DMS79 (cell line): ENCODE data around the gene COX4I1.

Source experiments
- DNase-seq: peaks from one replicate; lab custom pipeline; 2025; lab: John Stamatoyannopoulos, UW

The COX4I1 gene

DNA sequence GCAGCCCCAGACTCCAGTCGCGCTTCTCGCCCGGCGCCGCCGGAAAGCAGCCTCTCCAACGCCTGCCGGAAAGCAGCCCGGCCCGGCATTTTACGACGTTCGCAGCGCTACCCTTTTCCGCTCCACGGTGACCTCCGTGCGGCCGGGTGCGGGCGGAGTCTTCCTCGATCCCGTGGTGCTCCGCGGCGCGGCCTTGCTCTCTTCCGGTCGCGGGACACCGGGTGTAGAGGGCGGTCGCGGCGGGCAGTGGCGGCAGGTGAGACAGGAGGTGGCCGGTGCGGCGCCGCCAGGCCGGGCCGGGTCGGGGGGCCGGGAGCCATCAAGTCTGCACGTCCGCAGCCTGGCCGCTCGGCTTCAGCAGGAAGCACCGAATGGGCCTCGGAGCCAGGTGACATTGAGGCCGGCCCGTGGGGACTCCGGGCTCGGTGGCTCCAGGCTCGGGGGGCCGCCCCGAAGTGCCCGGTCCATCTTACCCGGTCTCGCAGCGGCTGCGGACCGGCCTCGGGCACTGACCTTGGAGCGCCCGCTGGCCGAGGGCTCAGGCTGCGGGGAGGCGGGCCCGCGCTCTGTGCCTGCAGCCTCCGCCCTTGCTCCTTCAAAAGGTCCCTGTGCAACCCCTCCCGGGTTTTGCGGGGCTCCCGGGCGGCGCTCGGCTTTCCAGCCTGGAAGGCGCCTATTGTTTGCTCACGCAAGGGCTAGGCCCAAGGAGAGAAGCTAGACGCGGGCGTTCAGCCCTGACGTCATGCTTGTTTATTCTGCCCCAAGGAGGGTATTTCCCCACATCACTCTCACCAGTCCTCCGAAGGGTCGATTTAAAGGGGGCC is at the start of gene COX4I1, which contains the start of gene EMC8:
Gene COX4I1 (plus strand): TSS at position 199 of the 824 bp plus-strand sequence. CDS start 1,511 bp downstream, outside the sequence.
Gene EMC8 (minus strand): TSS at position 48 of the 824 bp plus-strand sequence. CDS start 249 bp downstream, outside the sequence.
- DNase-seq = peak; percentile 36

DNA sequence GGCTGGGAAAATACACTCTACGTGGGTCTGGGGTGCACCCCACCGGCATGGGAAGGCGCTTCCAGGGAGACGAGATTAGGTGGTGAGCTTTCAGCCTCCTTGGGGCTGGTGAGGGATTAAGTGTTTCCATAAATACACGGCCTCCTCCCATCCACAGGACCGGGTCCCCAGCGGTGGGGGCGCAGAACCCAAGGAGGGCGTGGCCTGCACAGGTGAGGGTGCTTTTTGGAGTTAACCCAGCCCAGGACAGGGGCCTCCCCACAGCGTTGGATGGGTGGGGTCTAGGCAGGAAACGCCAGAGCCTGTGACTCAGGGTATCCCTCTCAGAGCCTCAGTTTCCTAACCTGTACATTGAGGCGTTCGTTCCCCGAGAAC is 49.7 kb upstream of the COX4I1 start:
- DNase-seq = no peak

DNA sequence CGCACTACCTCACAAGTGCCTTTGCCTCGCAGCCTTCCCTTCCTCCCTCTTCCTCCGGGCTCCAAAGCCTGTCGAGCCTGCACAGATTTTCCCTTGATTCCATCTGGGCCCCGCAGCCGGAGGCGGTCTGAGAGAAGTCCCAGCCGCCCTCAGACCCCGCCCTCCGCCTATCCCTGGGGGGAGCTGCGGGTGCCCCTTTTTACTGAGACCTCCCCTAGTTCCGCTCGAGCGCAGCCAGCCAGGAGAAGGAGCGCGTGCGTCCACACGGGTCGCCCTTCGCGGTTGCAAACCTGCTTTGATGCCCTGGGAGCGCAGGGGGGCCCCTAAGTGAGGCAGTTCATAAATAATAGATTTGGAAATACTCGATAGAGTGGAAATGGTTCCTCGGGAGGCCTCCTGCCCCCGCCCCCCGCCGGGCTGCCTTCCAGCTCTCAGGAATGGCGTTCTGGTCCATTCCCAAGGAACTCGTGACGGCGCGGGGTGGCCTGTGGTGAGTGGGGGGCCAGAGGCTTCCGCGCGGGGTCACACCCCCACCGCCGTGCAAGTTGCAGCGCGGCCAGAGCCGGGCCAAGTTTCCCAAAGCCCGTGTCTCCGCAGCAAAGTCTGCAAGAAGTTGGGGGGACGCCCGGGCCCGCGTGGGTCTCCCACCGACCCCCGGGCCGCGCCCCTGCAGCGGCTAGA is 49.2 kb upstream of the COX4I1 start:
- no peak for DNase-seq

DNA sequence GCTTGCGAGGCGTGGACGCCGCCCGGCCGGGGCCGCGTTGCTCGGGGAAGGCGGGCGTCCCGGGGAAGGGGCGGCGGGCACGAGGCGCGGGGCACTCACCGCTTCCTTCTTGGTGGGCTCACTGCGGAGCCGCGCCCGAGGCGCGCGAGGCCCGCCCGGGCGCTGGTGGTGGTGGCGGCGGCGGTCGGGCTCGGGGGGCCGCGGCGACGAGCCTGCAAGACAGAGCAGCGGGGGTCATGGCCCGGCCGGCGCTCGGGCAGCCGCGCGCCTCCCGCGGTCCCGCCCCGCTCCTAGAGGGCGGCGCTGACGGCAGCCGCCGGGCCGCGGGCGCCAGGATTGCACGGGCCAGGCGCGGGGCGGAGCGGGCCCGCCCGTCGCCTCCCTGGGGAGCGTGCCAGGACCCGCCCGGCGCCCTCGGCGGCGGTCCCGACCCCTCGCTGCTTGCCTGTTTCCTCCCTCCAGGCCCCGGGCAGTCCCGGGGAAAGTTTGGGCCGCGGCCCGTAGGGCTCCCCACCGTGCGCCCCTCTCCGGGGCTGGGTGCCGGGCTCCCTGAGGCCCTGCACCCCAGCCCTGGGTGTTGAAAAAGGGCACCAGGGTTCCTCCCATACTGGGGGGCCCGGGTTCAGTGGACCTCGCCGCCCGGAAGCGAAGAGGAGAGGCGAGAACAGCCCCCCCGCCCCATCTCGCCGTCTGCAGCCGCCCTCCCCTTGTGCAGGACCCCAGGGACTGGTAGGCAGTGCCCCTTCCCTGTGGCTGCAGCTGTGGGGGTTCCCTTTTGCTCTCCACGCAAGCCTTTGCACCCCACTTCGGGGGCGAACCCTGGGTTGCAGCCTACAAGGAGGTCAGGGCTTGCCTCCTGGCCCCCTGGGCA is 48.4 kb upstream of the COX4I1 start, which contains the start of gene C16orf74:
Gene C16orf74 (minus strand): TSS at position 270 of the 871 bp plus-strand sequence. CDS start 15,879 bp downstream, outside the sequence.
- no peak for DNase-seq

DNA sequence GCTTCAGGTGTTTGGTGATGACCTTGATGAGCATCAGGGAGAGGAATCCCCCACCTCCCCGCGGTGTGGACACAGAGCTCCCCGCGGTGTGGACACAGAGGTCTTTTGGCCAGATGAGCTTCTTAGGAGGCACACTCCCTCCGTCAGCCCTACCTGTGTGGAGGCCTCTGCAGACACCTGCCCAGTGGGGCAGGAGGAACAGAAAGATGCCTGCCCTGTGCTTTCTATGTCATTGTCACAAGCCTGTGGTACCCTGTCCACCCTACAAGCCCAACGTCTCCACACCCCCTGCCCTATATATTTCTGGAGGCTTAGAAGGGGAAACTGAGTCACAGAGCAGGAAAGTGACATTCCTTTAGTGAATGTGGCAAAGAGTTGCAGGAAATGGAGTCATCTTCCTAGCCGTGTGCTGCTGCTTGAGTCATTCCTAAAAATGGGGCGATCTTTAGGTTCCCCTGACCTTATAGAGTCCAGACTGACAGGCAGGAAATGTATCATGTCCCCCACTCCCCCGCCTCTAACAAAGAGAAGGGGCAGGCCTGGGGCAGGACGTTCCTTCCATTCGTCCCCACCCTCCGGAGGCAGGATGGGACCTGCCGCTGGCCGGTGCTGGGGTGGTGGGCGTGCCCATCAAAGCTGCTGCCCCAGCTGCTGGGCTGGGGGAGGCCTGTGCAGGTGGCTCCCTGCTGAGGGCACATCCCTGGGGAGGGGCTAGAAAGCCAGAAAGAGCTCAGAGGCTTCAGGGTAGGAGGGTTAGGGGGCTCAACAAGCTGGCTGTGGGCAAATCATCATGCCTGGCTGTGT is 47.6 kb upstream of the COX4I1 start:
- DNase-seq = no peak

DNA sequence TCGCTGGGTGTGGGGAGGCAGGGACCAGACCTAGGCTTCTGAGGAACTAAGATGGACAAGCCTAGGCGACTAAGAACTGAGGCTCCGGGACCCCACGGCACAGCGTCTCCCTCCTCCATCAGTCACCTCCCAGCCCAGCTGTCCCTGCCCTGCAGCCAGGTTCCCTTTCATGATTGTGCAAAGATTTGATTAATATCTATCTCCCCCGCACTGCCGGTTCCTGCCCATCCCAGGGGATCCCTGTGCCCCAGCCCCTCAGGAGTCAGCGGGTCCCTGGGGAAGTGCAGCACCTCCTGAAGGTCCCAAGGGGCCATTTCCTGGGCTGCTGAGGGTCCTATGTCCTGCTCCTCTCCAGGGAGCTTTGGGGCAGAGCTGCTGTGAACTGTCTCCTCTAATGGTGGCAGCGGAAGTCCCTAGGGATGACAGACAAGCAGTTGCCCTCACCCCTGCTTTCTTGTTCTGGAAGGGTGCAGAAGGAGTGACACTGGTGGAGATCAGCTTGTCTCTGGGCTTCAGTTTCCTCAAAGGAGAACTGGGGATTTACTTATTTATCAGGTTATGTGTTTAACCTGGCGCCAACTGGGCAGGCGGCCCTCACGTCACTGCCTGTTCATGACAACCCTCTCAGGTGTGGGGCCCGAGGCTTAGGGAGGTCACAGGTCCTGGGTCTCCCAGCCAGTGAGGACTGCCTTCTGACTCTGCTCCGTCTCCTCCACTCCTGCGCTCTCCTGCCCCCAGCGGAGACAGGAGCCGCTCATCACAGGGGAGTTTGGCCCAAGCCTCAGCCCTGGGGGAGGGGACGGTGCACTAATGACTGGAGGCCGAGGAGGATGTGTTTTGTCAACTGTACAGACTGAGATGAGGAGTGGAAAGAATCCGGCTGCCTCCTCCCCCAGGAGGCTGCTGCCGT is 46.7 kb upstream of the COX4I1 start:
- no peak for DNase-seq

DNA sequence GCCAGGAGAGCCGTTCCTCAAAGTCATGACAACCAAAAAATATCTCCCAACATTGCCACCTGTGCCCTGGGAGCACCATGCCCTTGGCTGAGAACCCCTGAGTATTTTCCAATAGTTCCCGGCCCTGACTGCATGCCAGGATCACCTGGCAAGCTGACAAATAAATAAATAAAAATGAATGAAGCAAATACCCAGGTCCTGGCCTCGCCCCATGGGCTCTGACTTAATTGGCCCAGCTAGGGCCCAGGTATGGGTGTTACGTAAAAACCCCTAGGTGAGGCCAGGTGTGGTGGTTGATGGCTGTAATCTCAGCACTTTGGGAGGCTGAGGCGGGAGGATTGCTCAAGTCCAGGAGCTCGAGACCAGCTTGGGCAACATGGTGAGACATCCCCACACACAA is 45.9 kb upstream of the COX4I1 start:
- no peak for DNase-seq

DNA sequence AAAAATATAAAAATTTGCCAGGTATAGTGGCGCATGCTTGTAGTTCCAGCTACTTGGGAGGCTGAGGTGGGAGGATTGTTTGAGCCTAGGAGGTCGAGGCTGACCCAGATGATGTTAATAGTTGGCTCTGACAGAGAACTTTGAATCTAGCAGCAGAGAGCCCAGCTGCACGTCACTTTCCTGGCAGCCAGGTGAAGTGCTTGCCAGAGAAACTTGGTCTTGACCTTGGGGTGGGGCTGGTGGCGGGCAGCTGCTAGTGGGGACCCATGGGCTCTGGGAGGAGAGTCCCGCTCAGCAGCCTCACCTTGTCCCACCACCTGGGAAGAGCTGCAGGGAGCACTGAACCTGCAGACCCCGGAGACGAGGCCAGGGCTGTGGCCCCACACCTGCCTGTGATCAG is 45.5 kb upstream of the COX4I1 start:
- no peak for DNase-seq

DNA sequence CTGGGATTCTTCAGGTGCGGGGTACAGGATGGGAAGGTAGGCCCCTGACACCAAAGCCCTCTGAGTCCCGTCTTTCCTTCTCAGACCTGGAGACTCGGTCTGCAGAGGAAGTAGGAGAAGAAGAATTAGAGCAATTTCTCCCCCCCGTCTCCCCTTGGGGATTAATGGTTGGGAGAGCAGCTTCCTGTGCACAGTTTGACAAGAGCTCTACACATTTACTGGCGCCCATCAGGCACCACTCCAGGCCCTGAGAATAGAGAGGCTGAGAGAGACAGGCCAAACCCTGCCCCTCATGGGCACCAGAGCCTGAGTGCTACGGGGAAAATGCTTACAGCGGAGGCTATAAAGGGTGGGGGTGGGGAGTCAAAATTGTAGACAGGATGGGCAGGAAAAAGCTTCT is 45.1 kb upstream of the COX4I1 start:
- peak; percentile 69 for DNase-seq

DNA sequence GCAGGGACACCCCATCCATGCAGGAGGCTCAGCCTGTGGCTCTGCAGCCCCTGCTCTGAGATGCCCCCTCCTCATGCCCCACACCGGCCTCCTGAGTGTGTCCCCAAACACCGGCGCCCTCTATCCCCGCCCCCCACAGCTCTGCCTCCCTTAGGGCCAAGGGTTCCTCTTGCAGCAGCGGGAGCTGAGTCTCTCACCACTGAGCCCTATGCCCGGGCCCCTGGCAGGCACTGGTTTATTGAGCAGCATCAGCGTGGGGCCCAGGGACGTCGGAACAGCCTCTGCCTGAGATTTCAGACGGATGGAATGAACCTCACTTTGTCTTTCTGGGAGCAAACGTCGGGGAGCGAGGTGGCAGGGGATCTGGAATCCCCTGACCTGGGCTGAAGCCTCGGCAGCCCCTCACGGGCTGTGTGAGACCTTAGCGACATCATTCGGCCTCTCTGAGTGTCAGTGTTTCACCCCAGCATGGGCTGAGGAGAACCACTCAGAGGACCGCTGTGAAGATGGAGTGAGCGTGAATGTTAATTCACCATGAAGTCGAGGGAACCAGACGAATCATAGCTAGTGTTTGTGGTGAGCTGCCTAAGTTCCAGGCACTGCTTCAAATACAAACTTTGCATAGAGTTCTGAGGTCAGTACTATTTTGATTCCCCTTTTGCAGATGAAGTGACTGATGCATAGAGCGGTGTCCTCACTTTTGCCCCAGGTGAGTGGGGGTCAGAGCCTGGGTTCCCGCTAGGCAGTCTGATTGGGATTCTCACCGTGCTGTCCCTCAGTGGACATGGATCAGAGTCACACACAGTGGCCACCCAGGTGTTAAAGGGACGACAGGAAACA is 43.3 kb upstream of the COX4I1 start:
- DNase-seq = no peak

DNA sequence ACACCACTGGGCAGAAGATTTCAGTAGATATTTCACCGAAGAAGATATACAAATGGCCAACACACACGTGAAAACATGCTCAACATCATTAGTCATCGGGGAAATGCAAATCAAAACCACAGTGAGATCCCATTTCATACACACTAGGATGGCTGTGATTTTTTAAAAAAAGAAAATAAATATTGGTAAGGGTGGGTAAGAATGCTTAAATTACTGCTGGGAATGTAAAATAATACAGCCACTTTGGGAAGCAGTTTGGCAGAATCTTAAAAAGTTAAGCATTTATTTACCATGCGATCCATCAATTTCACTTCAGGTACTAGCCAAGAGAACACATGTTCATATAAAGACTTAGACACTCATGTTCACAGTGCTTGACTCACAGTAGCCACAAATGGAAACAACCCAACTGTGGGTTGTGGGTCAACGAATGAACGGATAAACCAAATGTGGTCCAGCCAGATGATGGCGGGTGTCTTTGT is 42.1 kb upstream of the COX4I1 start:
- DNase-seq = peak; percentile 21

DNA sequence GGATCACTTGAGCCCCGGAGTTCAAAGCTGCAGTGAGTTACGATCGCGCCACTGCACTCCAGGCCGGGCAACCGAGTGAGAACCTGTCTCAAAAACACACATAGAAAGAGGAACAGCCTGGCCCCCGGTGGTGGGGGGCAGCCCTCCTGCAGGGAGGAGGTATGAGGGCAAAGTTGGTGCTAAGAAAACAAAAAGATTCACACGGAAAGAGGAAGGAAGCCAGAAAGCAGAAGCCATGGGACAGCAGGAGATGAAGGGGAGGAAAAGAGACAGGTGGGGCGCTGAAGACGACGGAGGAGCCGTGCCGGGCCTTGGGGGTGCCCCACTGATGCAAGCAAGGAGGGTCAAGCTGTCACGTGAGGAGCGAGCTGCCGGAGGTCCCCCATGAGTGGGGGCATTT is 40.4 kb upstream of the COX4I1 start:
- no peak for DNase-seq

DNA sequence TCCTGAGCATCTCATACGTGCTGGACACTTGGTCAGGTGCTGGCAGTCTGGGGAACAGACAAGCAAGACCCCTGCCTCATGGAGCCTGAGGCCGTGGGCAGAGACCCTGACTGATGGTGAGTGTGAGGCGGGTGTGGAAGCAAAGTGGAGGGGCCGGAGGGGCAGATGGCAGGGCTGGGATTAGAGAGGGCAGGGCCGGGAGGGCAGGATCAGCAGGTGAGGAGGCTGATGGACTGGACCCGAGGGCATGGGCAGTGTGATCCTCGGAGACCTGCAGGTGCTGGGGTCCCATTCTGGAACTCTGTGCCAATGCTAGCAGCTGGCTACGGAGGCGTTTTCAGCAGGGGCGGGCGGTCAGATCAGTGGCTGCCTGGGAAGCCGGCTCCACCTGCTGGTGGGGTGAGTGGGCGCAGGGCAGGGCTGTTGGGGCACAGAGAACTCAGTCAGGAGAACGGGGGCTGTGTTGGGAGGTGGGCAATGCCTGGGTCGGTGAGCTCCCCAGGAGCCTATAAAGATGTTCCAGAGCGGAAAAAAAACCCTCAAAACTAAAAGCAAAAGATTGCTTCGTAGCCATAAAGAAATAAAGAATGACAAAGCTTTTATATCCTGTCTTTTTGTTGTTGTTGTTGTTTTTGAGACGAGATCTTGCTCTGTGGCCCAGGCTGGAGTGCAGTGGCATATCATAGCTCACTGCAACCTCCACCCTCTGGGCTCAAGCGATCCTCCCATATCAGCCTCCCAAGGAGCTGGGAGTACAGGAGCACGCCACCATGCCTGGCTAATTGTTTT is 39.7 kb upstream of the COX4I1 start:
- no peak for DNase-seq

DNA sequence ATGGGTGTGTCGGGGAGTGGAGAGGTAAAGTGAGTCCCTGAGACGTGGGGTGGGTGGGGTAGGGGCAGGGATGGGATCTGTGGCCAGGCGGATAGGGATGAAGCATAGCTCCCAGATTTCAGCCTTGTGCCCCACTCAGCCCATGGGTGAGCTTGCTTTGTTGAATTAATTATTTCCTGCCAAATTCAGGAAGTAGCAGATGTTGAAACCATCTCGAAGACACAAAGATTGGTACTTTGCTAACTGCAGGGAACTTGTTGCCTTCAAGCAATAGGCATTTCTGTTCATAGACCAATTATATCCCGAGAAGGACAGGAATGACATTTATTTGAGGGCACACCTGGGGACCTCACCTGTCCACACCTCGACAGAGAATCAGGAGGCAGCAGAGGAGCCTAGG is 37.6 kb upstream of the COX4I1 start:
- DNase-seq = no peak

DNA sequence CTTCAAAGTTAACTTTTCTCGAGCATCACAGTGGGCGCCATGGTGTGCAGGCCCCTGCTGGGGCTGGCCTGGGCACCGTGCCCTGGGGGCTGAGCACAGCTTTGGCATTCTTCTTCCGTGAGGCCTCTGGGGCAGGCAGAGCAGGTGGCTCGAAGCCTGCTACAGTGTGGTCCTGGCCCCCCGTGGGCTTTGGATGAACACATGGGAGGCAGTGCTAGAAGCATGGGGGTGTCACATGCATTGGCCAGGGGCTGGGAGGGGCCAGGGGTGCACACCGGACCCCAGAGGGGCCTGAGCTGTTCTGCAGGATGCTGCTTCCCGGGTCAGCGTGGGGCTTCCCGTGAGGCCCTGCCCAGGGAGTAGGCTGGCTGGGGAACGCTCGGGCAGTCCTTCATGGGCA is 36.5 kb upstream of the COX4I1 start:
- DNase-seq = no peak

DNA sequence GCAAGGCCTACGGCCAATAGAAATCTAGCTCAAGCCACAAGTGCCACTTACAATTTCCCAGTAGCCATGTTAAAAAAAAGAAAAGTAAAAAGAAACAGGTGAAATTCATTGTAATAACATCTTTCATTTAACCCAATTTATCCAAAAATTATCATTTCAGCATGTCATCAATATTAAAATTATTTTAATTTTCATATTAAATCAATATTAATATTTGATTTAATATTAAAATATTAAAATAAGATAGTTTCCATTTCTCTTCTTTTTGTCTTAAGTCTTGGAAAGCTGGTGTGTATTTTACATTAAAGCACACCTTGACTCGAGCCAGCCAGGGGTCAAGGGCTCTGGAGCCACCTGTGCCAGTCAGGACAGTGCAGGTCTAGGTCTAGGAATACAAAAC is 35.9 kb upstream of the COX4I1 start:
- DNase-seq = no peak

DNA sequence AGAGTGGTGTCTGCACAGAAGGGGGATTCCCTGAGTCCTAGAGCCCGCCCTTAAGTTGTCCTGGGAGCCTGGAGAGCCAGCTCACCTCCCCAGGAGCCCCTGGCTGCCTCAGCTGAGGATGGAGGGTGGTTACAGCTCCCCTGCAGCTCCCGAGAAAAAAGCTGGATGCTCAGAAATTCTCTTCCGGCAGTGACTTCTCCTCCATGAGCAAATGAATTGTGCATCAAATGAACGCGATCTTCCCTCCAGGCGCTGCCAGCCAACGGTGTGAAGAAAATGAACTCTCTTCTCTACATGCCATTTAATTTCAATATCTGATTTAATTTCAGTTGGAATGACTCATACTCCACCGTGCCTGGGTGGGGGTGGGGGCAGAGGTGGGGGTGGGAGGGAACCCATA is 34.3 kb upstream of the COX4I1 start:
- no peak for DNase-seq

DNA sequence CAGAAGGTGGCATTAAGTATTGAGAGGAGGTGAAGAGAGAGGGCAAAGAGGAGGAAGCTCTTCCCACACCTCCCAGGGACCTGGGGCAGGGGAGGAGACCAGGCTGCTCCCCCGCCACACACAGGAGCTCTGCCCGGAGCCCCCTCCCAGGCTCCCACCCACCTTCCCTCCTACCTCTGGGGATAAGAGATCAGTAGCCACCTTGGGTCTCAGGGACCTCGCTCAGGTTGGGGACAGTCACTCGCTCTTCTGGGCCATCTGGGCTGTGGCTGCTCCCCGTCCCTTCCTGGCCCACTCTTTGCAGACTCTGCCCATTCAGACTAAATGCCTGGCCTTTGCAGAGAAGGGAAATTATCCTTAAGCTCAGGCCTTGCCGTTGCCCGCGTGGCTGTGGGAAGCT is 33.7 kb upstream of the COX4I1 start:
- no peak for DNase-seq
